Neuronal stem cell (in vitro differentiated cells): Measurements from ENCODE around the gene CTSZ.
A peak's percentile ranks its signal among the peaks of the same experiment; 100 is the strongest.

Source experiments
- DNase-seq: peaks from one replicate; pipeline ENCODE4 v3.0.0-alpha.2; 2013; ENCODE audit warnings: low spot score
- H2AFZ ChIP-seq: one replicate; pipeline ENCODE4 v1.6.1; 2013; ENCODE audit warnings: mild to moderate bottlenecking, low read length, inconsistent platforms
- H2AK5ac ChIP-seq: 2 replicates; pipeline ENCODE4 v1.6.1; 2013; ENCODE audit warnings: low read depth, mild to moderate bottlenecking, inconsistent platforms, low read length, moderate library complexity, mixed read lengths
- H2BK120ac ChIP-seq: 2 replicates; pipeline ENCODE4 v1.6.1; 2013; ENCODE audit warnings: low read depth, mild to moderate bottlenecking, inconsistent platforms, low read length, moderate library complexity, mixed read lengths
- H2BK12ac ChIP-seq: one replicate; pipeline ENCODE4 v1.6.1; 2013; ENCODE audit warnings: low read length, inconsistent platforms
- H2BK15ac ChIP-seq: 2 replicates; pipeline ENCODE4 v1.6.1; 2013; ENCODE audit warnings: mild to moderate bottlenecking, low read length, inconsistent platforms, mixed read lengths
- H2BK5ac ChIP-seq: one replicate; pipeline ENCODE4 v1.6.1; 2013; ENCODE audit warnings: inconsistent platforms, mild to moderate bottlenecking, low read length, moderate library complexity
- H3K14ac ChIP-seq: one replicate; pipeline ENCODE4 v1.6.1; 2013; ENCODE audit warnings: low read length, inconsistent platforms
- H3K18ac ChIP-seq: 2 replicates; pipeline ENCODE4 v1.6.1; 2013; ENCODE audit warnings: low read length, inconsistent platforms
- H3K23ac ChIP-seq: 2 replicates; pipeline ENCODE4 v1.6.1; 2013; ENCODE audit warnings: low read depth, mild to moderate bottlenecking, mixed read lengths, low read length, inconsistent platforms; ENCODE audit not compliant: poor library complexity
- H3K27ac ChIP-seq: replicated peaks from 3 replicates; pipeline ENCODE4 v1.5.1; 2013; ENCODE audit warnings: low read length, inconsistent platforms
- H3K27me3 ChIP-seq, 3 experiments: 2 replicates each; pipeline ENCODE4 v1.6.1; 2013; ENCODE audit warnings: low read length in 3 of 3, mild to moderate bottlenecking in 2 of 3, inconsistent platforms in 1 of 3, low read depth in 1 of 3, mixed read lengths in 1 of 3, moderate library complexity in 1 of 3; ENCODE audit not compliant: control insufficient read depth in 3 of 3, insufficient read depth in 3 of 3
- H3K36me3 ChIP-seq, 2 donors: replicated peaks in 1 of 2; 2 replicates each; pipeline ENCODE4 v1.6.1; 2013; ENCODE audit warnings: low read length in 2 of 2; ENCODE audit not compliant: control insufficient read depth in 2 of 2, insufficient read depth in 2 of 2
- H3K4ac ChIP-seq: 2 replicates; pipeline ENCODE4 v1.6.1; 2013; ENCODE audit warnings: inconsistent platforms, mild to moderate bottlenecking, low read length, moderate library complexity
- H3K4me1 ChIP-seq, 2 donors: 1 replicate in 1 of 2; 2 replicates in 1 of 2; pipeline ENCODE4 v1.6.1; 2013; ENCODE audit warnings: low read length in 2 of 2, low read depth in 1 of 2; ENCODE audit not compliant: control insufficient read depth in 2 of 2, insufficient read depth in 1 of 2
- H3K4me2 ChIP-seq: one replicate; pipeline ENCODE4 v1.6.1; 2013; ENCODE audit warnings: mild to moderate bottlenecking, low read length, inconsistent platforms; ENCODE audit not compliant: insufficient read depth, poor library complexity, severe bottlenecking
- H3K4me3 ChIP-seq, 2 donors: 2 replicates each; pipeline ENCODE4 v1.5.1; 2013; ENCODE audit warnings: low read length in 2 of 2, mild to moderate bottlenecking in 2 of 2, inconsistent platforms in 1 of 2, moderate library complexity in 1 of 2
- H3K79me1 ChIP-seq: one replicate; pipeline ENCODE4 v1.6.1; 2013; ENCODE audit warnings: low read depth, mild to moderate bottlenecking, inconsistent platforms, low read length, moderate library complexity
- H3K9ac ChIP-seq: one replicate; pipeline ENCODE4 v1.6.1; 2013; ENCODE audit warnings: mild to moderate bottlenecking, low read depth, low read length, inconsistent platforms; ENCODE audit not compliant: poor library complexity
- H3K9me3 ChIP-seq, 2 donors: replicated peaks in 1 of 2; 2 replicates each; pipeline versions ENCODE3 to v1.6.1; 2013; ENCODE audit warnings: low read length in 2 of 2, mild to moderate bottlenecking in 2 of 2, inconsistent platforms in 1 of 2, low read depth in 1 of 2, mixed read lengths in 1 of 2, moderate library complexity in 1 of 2; ENCODE audit not compliant: control insufficient read depth in 2 of 2, insufficient read depth in 1 of 2
- H4K8ac ChIP-seq: one replicate; pipeline ENCODE4 v1.6.1; 2013; ENCODE audit warnings: low read depth, mild to moderate bottlenecking, inconsistent platforms, low read length, moderate library complexity
- H4K91ac ChIP-seq: one replicate; pipeline ENCODE4 v1.6.1; 2013; ENCODE audit warnings: low read length, low read depth, mild to moderate bottlenecking, inconsistent platforms; ENCODE audit not compliant: poor library complexity
- WGBS, 2 donors: extraction: QIAGEN DNeasy Blood & Tissue Kit; methylation state at CpG; one replicate each; pipeline ENCODE4 v1.1.7; 2013; ENCODE audit warnings: missing lambda C conversion rate in 2 of 2, mixed read lengths in 1 of 2; ENCODE audit not compliant: insufficient read length in 2 of 2, insufficient replicate concordance in 1 of 2; ENCODE audit errors: extremely low coverage in 2 of 2; 5-methylcytosine and 5-hydroxymethylcytosine counted together

Gene CTSZ

DNA sequence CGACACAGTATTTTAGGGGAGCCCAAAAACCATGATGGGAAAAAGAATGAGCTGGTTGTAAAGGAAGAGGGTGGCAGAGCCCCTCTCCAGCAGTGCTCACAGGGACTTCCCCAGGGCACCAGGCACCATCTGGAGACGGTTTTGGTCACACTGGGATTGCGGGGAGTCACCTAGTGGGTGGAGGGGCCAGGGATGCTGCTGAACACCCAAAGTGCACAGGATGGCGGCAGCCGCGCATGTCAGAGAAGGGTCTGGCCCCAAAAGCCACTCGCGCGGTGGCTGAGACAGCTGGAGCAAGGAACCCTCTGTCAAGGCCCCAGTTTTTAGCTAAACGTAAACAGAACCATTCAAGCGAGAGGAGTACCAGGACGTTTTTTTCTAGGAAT lies 10.8 kb downstream of the CTSZ start:
- H3K23ac ChIP-seq: no peak overlapping the region

DNA sequence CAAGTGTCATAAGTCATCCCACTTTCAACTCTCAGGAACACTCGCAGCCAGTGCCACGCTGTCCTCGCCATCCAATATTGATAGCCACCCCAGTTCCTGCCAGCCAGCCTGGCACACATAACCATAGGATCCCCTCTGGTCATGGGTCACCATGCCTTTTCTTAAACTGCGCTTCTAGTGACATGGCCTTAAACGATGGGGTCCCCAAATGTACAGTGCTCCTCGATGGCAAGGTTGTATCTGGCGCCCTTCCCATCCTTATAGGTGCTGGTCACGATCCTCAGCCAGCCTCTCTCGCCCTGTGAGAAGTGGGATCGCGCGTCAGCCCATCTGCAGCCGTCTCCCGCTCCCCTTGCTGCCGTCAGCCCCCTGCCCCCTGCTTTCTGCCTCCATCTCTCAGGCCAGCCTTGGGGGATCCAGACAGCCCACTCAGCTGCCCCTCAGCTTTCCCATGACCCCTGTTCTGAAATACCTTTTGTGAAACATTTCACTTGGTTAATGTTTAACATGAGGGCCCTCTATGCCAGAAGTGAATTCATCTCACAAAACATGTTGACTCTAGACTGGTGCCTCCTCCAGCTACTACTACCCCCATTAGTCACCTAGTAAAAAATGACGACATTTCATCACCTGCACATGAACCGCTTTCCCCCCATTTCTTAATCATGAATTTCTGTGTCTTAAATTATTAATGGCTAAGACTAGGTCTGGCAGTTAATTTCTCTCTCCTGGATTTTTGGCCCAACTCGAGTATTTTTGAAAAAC lies 11.4 kb downstream of the CTSZ start:
- H4K8ac ChIP-seq: no peak overlapping the region
- no peak overlapping the region for H2AK5ac ChIP-seq
- H2BK12ac ChIP-seq: no peak overlapping the region
- H3K4ac ChIP-seq: no peak overlapping the region
- peak overlapping the region; percentile 22 for H3K14ac ChIP-seq
- H3K4me1 ChIP-seq: no peaks in the 10 kb centered on the region
- no peak overlapping the region for H2BK120ac ChIP-seq
- H2AFZ ChIP-seq: no peak overlapping the region
- H3K23ac ChIP-seq: no peak overlapping the region
- no peak overlapping the region for H3K27ac ChIP-seq
- no peak overlapping the region for H3K9ac ChIP-seq
- no CpG with 5 or more reads among the region's 18 CpGs for WGBS, 2 donors
- no peak overlapping the region for H3K4me2 ChIP-seq
- no peak overlapping the region for H4K91ac ChIP-seq
- H3K4me3 ChIP-seq: no peak overlapping the region
- H3K18ac ChIP-seq: no peak overlapping the region
- DNase-seq: no peak
- no peaks in the 10 kb centered on the region for H3K79me1 ChIP-seq
- H2BK15ac ChIP-seq: no peak overlapping the region
- H3K9me3 ChIP-seq: peaks cover 0 to 1% of the 10 kb centered on the region in 2 donors
- no peaks in the 10 kb centered on the region for H3K27me3 ChIP-seq
- peaks cover 41 to 68% of the 10 kb centered on the region in 2 donors for H3K36me3 ChIP-seq
- H2BK5ac ChIP-seq: no peak overlapping the region

More for the DNA sequence above, 10.8 kb downstream of the CTSZ start:
- no peak for DNase-seq
- H2BK15ac ChIP-seq: no peak overlapping the region
- peaks cover 0 to 1% of the 10 kb centered on the region in 2 donors for H3K9me3 ChIP-seq
- no CpG with 5 or more reads among the region's 12 CpGs for WGBS, 2 donors
- H3K79me1 ChIP-seq: no peaks in the 10 kb centered on the region
- H3K4me3 ChIP-seq: no peak overlapping the region
- no peak overlapping the region for H3K4ac ChIP-seq
- no peaks in the 10 kb centered on the region for H3K27me3 ChIP-seq
- no peak overlapping the region for H4K91ac ChIP-seq
- no peak overlapping the region for H3K14ac ChIP-seq
- no peaks in the 10 kb centered on the region for H3K4me1 ChIP-seq
- H3K9ac ChIP-seq: no peak overlapping the region
- H2BK12ac ChIP-seq: no peak overlapping the region
- peaks cover 36 to 62% of the 10 kb centered on the region in 2 donors for H3K36me3 ChIP-seq
- H3K18ac ChIP-seq: no peak overlapping the region
- H2BK5ac ChIP-seq: no peak overlapping the region
- no peak overlapping the region for H2AFZ ChIP-seq
- H3K27ac ChIP-seq: no peak overlapping the region
- no peak overlapping the region for H4K8ac ChIP-seq
- H2AK5ac ChIP-seq: no peak overlapping the region
- H2BK120ac ChIP-seq: no peak overlapping the region
- no peak overlapping the region for H3K4me2 ChIP-seq

DNA sequence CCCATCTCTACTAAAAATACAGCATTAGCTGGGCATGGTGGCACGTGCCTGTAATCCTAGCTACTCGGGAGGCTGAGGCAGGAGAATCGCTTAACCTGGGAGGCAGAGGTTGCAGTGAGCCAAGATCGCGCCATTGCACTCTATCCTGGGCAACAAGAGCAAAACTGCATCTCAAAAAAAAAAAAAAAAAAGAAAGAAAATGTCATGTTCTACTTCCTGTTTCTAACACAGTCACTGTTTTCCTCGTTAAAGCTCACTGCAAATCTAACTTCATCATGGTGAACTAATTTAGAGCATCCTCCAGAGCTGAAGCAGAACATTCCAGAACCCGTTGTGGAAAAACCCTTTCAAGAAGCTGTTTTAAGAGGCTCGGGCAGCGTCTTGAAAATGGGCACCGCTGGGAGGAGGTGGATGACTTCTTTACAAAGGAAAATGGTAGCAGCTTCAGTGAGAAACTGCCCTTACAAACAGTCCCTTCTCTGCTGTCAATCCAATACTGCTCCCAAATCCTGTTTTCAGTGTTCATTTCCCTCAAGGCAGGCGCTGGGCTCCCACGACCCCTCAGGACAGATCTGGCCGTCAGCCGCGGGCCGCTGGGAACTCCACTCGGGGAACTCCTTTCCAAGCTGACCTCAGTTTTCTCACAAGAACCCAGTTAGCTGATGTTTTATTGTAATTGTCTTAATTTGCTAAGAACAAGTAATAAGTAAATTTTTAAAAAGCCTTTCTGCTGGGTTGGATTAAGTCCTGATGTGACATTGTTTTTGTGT lies 12.5 kb downstream of the CTSZ start:
- H3K4ac ChIP-seq: no peak overlapping the region
- H2AFZ ChIP-seq: no peak overlapping the region
- H2BK12ac ChIP-seq: no peak overlapping the region
- H2BK15ac ChIP-seq: no peak overlapping the region
- no peak overlapping the region for H3K4me3 ChIP-seq
- no peak overlapping the region for H3K23ac ChIP-seq
- H3K9ac ChIP-seq: no peak overlapping the region
- no peak overlapping the region for H3K27ac ChIP-seq
- peaks cover 0 to 1% of the 10 kb centered on the region in 2 donors for H3K9me3 ChIP-seq
- WGBS, 2 donors: no CpG with 5 or more reads among the region's 17 CpGs
- H3K18ac ChIP-seq: no peak overlapping the region
- no peaks in the 10 kb centered on the region for H3K4me1 ChIP-seq
- H4K91ac ChIP-seq: no peak overlapping the region
- no peak overlapping the region for H2AK5ac ChIP-seq
- DNase-seq: no peak
- H2BK120ac ChIP-seq: no peak overlapping the region
- H3K14ac ChIP-seq: no peak overlapping the region
- no peaks in the 10 kb centered on the region for H3K79me1 ChIP-seq
- H2BK5ac ChIP-seq: no peak overlapping the region
- H3K36me3 ChIP-seq: peaks cover 47 to 77% of the 10 kb centered on the region in 2 donors
- H4K8ac ChIP-seq: no peak overlapping the region
- no peak overlapping the region for H3K4me2 ChIP-seq
- no peaks in the 10 kb centered on the region for H3K27me3 ChIP-seq
